Neutrophil (primary cell): ENCODE data around the gene TMEM30A.

Experiments
- H3K27ac ChIP-seq: fragments of 200-600 bp; sonication (generic); 2 replicates; pipeline ENCODE4 v1.5.1; 2016; ENCODE audit warnings: mild to moderate bottlenecking, moderate library complexity
- H3K27me3 ChIP-seq: fragments of 200-600 bp; sonication (generic); 2 replicates; pipeline ENCODE4 v1.6.0; 2016; ENCODE audit warnings: mild to moderate bottlenecking
- H3K36me3 ChIP-seq: fragments of 200-600 bp; sonication (generic); 2 replicates; pipeline ENCODE4 v1.5.1; 2017
- H3K4me1 ChIP-seq, 2 experiments: fragments of 200-600 bp in 1 of 2; sonication (generic) in 1 of 2; 1 replicate in 1 of 2; 2 replicates in 1 of 2; pipeline versions ENCODE4 v1.5.1 to v1.6.1; 2013 to 2016; ENCODE audit warnings: low read depth in 1 of 2, low read length in 1 of 2, mild to moderate bottlenecking in 1 of 2, moderate library complexity in 1 of 2; ENCODE audit not compliant: control insufficient read depth in 1 of 2, insufficient read depth in 1 of 2
- H3K4me3 ChIP-seq, 2 experiments: fragments of 200-600 bp in 1 of 2; sonication (generic) in 1 of 2; 1 replicate in 1 of 2; 2 replicates in 1 of 2; pipeline ENCODE4 v1.5.1; 2013 to 2016; ENCODE audit warnings: low read depth in 1 of 2, low read length in 1 of 2, mild to moderate bottlenecking in 1 of 2, moderate library complexity in 1 of 2
- H3K9me3 ChIP-seq: fragments of 200-600 bp; sonication (generic); 2 replicates; pipeline ENCODE4 v1.5.1; 2016
- CTCF ChIP-seq: fragments of 200-600 bp; sonication (generic); IDR thresholded peaks from 2 replicates; pipeline ENCODE4 v1.5.1; 2016; ENCODE audit warnings: antibody characterized with exemption

The TMEM30A gene

GRCh38 chr6:75284632-75285282 lies at the start of gene TMEM30A:
Gene TMEM30A, minus strand, starts transcription at chr6:75284792. Its CDS starts 154 bp downstream, at chr6:75284638.
- H3K27ac ChIP-seq: peak within 1 kb of the TSS; percentile 92
- peak within 1 kb of the TSS; percentile 95 for H3K4me3 ChIP-seq
- no peaks in the 10 kb centered on the region for H3K9me3 ChIP-seq
- H3K36me3 ChIP-seq: no peaks in the 10 kb centered on the region
- H3K4me1 ChIP-seq: peaks cover 53 to 61% of the 10 kb centered on the region in 2 experiments
- peak; percentile 51 for TF ChIP-seq CTCF
- no peaks in the 10 kb centered on the region for H3K27me3 ChIP-seq

GRCh38 chr6:75333676-75334200 lies 49.1 kb upstream of the TMEM30A start:
- Histone ChIP-seq H3K27me3 (peaks cover 40% of the 10 kb centered on the region), H3K9me3 (no peaks in the 10 kb centered on the region), H3K4me3 (no peak overlapping the region), H3K36me3 (no peaks in the 10 kb centered on the region), H3K27ac (no peak overlapping the region), H3K4me1 (no peaks in the 10 kb centered on the region)
- TF ChIP-seq CTCF: no peak

GRCh38 chr6:75331151-75331550 lies 46.6 kb upstream of the TMEM30A start:
- no peaks in the 10 kb centered on the region for H3K4me1 ChIP-seq
- no peaks in the 10 kb centered on the region for H3K9me3 ChIP-seq
- no peaks in the 10 kb centered on the region for H3K36me3 ChIP-seq
- H3K4me3 ChIP-seq: no peak overlapping the region
- no peak overlapping the region for H3K27ac ChIP-seq
- no peak for TF ChIP-seq CTCF
- H3K27me3 ChIP-seq: peaks cover 30% of the 10 kb centered on the region

GRCh38 chr6:75329703-75330102 lies 45.1 kb upstream of the TMEM30A start:
- no peak for TF ChIP-seq CTCF
- no peaks in the 10 kb centered on the region for H3K9me3 ChIP-seq

GRCh38 chr6:75327807-75328206 lies 43.2 kb upstream of the TMEM30A start:
- no peak for TF ChIP-seq CTCF
- Histone ChIP-seq H3K36me3 (no peaks in the 10 kb centered on the region), H3K9me3 (no peaks in the 10 kb centered on the region), H3K4me1 (no peaks in the 10 kb centered on the region), H3K27ac (no peak overlapping the region), H3K4me3 (no peak overlapping the region), H3K27me3 (peaks cover 6% of the 10 kb centered on the region)

More at GRCh38 chr6:75329703-75330102, 45.1 kb upstream of the TMEM30A start:
- H3K27ac ChIP-seq: no peak overlapping the region
- no peaks in the 10 kb centered on the region for H3K36me3 ChIP-seq
- H3K4me3 ChIP-seq: no peak overlapping the region
- H3K27me3 ChIP-seq: peaks cover 19% of the 10 kb centered on the region
- H3K4me1 ChIP-seq: no peaks in the 10 kb centered on the region
